Bronchial epithelial cell (primary cell): ENCODE data around the gene CPS1. TPM values are rescaled to one million over a fixed set of nuclear protein-coding genes. Genes with fewer than 3 reads are reported as not detected.

ENCODE experiments used
- DNase-seq: peaks from one replicate; pipeline ENCODE4 v3.0.0-alpha.2; 2010; ENCODE audit warnings: low read depth
- FAIRE-seq: peaks from 2 replicates; lab custom pipeline; 2011; peaks lifted over from hg19 to GRCh38; lab: Jason Lieb, UNC
- H3K27me3 ChIP-seq: 2 replicates; pipeline ENCODE4 v1.5.1; 2011; ENCODE audit warnings: low read length; ENCODE audit not compliant: control insufficient read depth, insufficient read depth
- H3K36me3 ChIP-seq: 2 replicates; pipeline ENCODE4 v1.5.1; 2011; ENCODE audit warnings: low read length; ENCODE audit not compliant: control insufficient read depth, insufficient read depth
- H3K4me3 ChIP-seq: 2 replicates; pipeline ENCODE4 v1.5.1; 2011; ENCODE audit warnings: mild to moderate bottlenecking, low read depth, low read length, control low read depth
- CTCF ChIP-seq: IDR thresholded peaks from 2 replicates; pipeline ENCODE4 v1.5.1; 2011; ENCODE audit warnings: mild to moderate bottlenecking, moderate library complexity, low read length, control low read depth, inconsistent platforms; ENCODE audit not compliant: insufficient read depth, severe bottlenecking
- total RNA-seq: library from RNA; depleted of rRNA; stranded (reverse); fragments of >200 nt; gene quantifications from 2 replicates; pipeline ENCODE4 v1.2.1, GENCODE V29; 2014

Gene CPS1
- total RNA-seq, 1 donor from 2014 or later = 12.6 TPM

GRCh38 chr2:210586381-210586780, 30.0 kb downstream of the CPS1 start:
- H3K36me3 ChIP-seq = no peaks in the 10 kb centered on the region
- DNase-seq (no peak), FAIRE-seq (no peak)
- TF ChIP-seq CTCF = no peak
- H3K4me3 ChIP-seq = no peak overlapping the region
- no peaks in the 10 kb centered on the region for H3K27me3 ChIP-seq

- FAIRE-seq = no peak
- Histone ChIP-seq H3K36me3 (no peaks in the 10 kb centered on the region), H3K27me3 (no peaks in the 10 kb centered on the region), H3K4me3 (no peak overlapping the region)
- TF ChIP-seq CTCF = no peak
- no peak for DNase-seq
Measured at GRCh38 chr2:210591663-210592062, 35.3 kb downstream of the CPS1 start.

GRCh38 chr2:210592726-210593125, 36.3 kb downstream of the CPS1 start:
- no peak overlapping the region for H3K4me3 ChIP-seq
- no peak for TF ChIP-seq CTCF
- FAIRE-seq = no peak
- H3K36me3 ChIP-seq = no peaks in the 10 kb centered on the region
- no peaks in the 10 kb centered on the region for H3K27me3 ChIP-seq
- no peak for DNase-seq

GRCh38 chr2:210593166-210593565, 36.8 kb downstream of the CPS1 start:
- DNase-seq (no peak), FAIRE-seq (no peak)
- no peak overlapping the region for H3K4me3 ChIP-seq
- no peak for TF ChIP-seq CTCF
- H3K27me3 ChIP-seq = no peaks in the 10 kb centered on the region
- no peaks in the 10 kb centered on the region for H3K36me3 ChIP-seq

GRCh38 chr2:210598219-210598618, 41.8 kb downstream of the CPS1 start:
- Histone ChIP-seq H3K27me3 (no peaks in the 10 kb centered on the region), H3K36me3 (no peaks in the 10 kb centered on the region), H3K4me3 (no peak overlapping the region)
- DNase-seq (no peak), FAIRE-seq (no peak)
- no peak for TF ChIP-seq CTCF

- H3K36me3 ChIP-seq = no peaks in the 10 kb centered on the region
- no peaks in the 10 kb centered on the region for H3K27me3 ChIP-seq
- H3K4me3 ChIP-seq = no peak overlapping the region
- no peak for DNase-seq
- FAIRE-seq = no peak
- no peak for TF ChIP-seq CTCF
Measured at GRCh38 chr2:210599476-210599875, 43.1 kb downstream of the CPS1 start.
